ENCODE results near the gene NDUFA13. TPM values are rescaled to one million over a fixed set of nuclear protein-coding genes. Genes with fewer than 3 reads are reported as not detected.
"Not testable (repeated sequence)": the region's sequence is repeated elsewhere in the genome, so short reads cannot be mapped to it uniquely, and the experiment has no call there.

Gene NDUFA13
- 86.8 TPM for total RNA-seq

DNA sequence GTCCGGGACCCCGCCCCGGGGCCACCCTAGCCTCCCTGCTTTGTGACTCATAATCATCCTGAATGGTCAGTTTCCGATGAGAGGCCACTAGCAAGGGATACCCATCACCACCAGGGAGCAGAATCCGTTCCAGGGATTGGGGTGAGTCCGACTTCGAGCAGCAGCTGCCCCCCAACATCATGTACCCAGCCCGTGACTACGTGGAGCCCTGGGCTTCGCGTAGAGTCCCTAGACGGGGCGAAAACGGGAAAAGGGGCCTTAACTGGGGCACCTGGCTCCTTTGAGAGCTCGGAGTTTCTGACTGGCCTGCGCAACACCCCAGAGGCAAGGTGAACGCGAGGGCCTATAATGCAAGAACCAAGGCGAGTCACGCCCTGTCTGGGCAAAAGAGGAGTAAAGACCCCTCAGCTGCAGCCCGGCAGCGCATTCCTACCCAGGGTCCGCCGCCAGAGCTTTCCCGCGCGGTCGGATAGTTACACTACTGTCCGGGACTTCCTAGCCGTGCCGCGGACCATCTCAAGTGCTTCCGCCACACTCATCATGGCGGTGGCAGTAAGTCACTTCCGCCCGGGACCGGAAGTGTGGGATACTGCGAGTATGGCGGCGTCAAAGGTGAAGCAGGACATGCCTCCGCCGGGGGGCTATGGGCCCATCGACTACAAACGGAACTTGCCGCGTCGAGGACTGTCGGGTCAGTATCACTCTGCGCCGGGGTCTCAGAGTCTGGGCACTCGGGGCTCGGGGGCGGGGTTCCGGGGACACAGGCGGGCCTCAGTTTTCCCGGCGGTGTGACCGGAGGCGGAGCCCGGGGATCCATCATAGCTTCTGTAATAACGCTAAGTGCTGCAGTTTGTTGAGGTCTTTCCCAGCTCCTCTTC is at the start of gene NDUFA13:
TSS of gene NDUFA13 (plus strand) at position 584 of the 878 bp plus-strand sequence. CDS start at position 598, 14 bp downstream.
- DNase-seq (ENCODE audit: low spot score in 2 of 2): peak; percentile 92 to 93
- FAIRE-seq: no peak

GRCh38 chr19:19468424-19469050 is 47.5 kb upstream of the NDUFA13 start:
- DNase-seq (ENCODE audit: low spot score in 2 of 2): no peak
- no peak for FAIRE-seq

DNA sequence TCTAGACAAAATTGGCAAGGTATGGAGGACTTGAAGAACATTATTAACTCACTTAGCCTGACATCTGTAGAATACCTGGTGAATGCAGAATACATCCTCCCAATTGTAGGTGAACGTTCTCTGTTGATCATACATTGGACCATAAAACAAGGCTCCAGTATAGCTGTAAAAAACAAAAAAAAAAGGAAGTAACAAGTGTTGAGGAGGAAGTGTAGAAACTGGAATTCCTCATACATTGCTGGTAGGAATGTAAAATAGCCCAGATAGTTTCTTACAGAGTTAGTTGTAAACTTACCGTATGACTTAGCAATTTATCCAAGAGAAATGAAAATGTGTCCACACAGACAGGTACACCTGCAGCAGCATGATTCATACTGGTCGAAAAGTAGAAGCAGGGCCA is 45.4 kb upstream of the NDUFA13 start:
- no peak for DNase-seq (ENCODE audit: low spot score in 2 of 2)
- no peak for FAIRE-seq

- FAIRE-seq (no peak), DNase-seq (ENCODE audit: low spot score in 2 of 2) (no peak)
Measured at GRCh38 chr19:19471682-19472081, 44.3 kb upstream of the NDUFA13 start.

- DNase-seq (ENCODE audit: low spot score in 2 of 2); FAIRE-seq: not testable (repeated sequence)
Measured at GRCh38 chr19:19472106-19472505, 43.9 kb upstream of the NDUFA13 start.

GRCh38 chr19:19475015-19475765 is 40.8 kb upstream of the NDUFA13 start:
- DNase-seq (ENCODE audit: low spot score in 2 of 2) (no peak), FAIRE-seq (no peak)

- FAIRE-seq: no peak
- no peak for DNase-seq (ENCODE audit: low spot score in 2 of 2)
Measured at GRCh38 chr19:19475849-19476828, 39.9 kb upstream of the NDUFA13 start.

GRCh38 chr19:19477705-19478383 is 38.2 kb upstream of the NDUFA13 start:
- no peak for DNase-seq (ENCODE audit: low spot score in 2 of 2)
- FAIRE-seq: no peak

DNA sequence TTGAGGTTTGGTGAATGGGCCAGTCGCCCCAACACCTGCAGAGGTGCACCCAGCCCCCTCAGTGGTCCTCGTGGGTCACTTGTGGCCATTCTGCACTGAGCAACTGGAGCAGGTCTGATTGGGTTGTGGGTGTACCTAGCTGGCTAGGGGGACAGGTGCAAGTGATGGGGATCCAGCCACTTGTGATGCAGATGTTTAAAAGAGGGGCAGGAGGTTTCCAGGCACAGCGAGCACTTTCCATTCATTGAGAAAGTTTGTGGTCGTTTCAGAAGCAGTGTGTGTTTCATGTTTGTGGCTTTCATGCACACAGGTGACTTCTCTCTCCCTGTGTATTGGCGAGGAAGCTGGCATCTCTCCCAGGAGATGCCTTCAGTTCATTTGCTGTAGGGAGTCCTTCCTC is 35.3 kb upstream of the NDUFA13 start:
- no peak for FAIRE-seq
- no peak for DNase-seq (ENCODE audit: low spot score in 2 of 2)

GRCh38 chr19:19482809-19483596 is 33.0 kb upstream of the NDUFA13 start:
- no peak for DNase-seq (ENCODE audit: low spot score in 2 of 2)

GRCh38 chr19:19485161-19485997 is 30.6 kb upstream of the NDUFA13 start:
- no peak for FAIRE-seq
- DNase-seq (ENCODE audit: low spot score in 2 of 2): no peak

More at GRCh38 chr19:19482809-19483596, 33.0 kb upstream of the NDUFA13 start:
- no peak for FAIRE-seq

DNA sequence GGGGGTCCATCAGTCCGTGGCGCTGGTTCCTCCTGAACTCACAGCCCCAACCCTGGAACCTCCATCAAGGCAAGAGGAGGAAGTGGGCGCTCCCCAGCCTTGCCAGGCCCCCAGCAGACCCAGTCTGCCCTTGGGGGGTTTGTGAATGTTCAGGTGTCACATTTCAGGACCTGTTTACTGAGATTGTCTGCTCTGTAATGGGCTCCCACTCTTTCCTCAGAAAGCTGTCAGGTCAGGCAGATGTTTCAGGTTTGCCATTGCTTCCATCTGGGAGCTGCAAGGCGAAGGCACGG is 30.1 kb upstream of the NDUFA13 start:
- DNase-seq (ENCODE audit: low spot score in 2 of 2) (no peak), FAIRE-seq (no peak)

- FAIRE-seq (no peak), DNase-seq (ENCODE audit: low spot score in 2 of 2) (no peak)
Measured at GRCh38 chr19:19486343-19487076, 29.5 kb upstream of the NDUFA13 start.

- no peak for DNase-seq (ENCODE audit: low spot score in 2 of 2)
- FAIRE-seq: no peak
Measured at GRCh38 chr19:19487077-19487949, 28.7 kb upstream of the NDUFA13 start.

DNA sequence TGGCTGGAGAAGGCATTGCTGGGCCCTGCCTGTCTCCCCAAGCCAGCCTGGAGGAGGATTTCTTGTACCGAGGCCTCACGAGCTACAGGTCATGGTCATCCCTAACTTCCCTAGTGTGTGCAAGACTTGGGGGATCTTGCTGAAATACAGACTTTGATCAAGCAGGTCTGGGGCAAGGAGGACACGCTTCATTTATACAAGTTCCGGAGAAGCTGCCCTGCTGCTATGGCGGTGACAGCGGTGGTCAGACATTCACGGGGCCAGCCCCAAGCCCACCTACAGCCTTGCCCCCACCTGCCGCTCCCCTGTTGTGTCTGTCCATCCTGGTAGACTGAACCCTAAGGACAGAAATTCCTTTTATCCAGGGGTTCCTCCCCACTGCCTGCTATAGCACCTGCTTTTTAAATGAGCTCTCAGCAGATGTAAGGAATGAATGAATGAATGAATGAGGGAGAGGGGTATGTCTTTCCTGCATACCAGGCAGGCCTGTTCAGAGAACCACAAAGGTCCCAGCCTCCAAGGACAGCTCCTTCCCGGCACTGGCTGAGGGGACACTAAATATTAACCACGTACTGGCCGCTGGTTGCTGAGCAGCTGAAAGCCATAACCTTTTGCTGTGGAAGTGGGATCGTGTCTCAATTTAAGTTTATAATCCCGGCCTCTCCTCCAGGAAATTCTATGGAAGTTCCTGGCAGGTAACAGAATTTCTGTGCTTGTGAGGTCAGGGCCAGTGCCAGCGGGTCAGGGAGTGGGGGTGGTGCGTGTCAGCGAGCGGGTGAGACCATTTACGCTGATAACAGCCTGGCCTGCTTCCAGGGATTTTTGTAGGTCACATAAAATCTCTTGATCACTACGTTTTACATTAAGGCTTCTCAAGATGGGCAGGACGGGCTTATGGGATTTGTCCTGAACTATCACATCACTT is 27.8 kb upstream of the NDUFA13 start:
- FAIRE-seq (no peak), DNase-seq (ENCODE audit: low spot score in 2 of 2) (no peak)
